ENCODE data around the gene SLC44A2. TPM values are rescaled to one million over a fixed set of nuclear protein-coding genes. Genes with fewer than 3 reads are reported as not detected.

SLC44A2 gene
- total RNA-seq, 3 donors from 2014 or later = 90.0 to 179 (median 116) TPM

DNA sequence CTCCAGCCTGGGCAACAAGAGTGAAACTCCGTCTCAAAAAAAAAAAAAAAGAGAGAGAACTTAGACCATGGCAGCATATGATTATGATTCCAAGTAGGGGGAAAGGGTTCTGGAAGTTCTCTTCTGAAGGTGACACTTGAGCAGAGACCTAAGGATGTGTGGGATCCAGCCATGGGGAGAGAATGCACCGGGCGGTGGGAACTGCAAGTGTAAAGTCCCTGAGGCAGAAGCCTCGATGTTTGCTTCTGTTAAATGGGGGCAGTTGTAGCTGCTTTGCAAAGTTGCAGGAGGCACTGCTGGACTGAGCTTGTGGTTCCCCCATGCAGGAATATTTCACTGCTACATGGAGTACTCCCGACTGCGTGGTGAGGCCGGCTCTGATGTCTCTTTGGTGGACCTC is 9.1 kb downstream of the SLC44A2 start:
- TF ChIP-seq, protein P1, sequence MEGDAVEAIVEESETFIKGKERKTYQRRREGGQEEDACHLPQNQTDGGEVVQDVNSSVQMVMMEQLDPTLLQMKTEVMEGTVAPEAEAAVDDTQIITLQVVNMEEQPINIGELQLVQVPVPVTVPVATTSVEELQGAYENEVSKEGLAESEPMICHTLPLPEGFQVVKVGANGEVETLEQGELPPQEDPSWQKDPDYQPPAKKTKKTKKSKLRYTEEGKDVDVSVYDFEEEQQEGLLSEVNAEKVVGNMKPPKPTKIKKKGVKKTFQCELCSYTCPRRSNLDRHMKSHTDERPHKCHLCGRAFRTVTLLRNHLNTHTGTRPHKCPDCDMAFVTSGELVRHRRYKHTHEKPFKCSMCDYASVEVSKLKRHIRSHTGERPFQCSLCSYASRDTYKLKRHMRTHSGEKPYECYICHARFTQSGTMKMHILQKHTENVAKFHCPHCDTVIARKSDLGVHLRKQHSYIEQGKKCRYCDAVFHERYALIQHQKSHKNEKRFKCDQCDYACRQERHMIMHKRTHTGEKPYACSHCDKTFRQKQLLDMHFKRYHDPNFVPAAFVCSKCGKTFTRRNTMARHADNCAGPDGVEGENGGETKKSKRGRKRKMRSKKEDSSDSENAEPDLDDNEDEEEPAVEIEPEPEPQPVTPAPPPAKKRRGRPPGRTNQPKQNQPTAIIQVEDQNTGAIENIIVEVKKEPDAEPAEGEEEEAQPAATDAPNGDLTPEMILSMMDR (IDR thresholded peaks at IDR 0.05) = no peak
- Histone ChIP-seq H3K9me3 (no peaks in the 10 kb centered on the region), H3K36me3 (ENCODE audit: low read depth) (peaks cover 10% of the 10 kb centered on the region), H3K4me1 (ENCODE audit: low read depth) (no peaks in the 10 kb centered on the region), H3K4me3 (no peak overlapping the region)
- DNase-seq (no peak), ATAC-seq (no peak)
- intact Hi-C loops (cut with DNase I, micrococcal nuclease) = no loop called here

DNA sequence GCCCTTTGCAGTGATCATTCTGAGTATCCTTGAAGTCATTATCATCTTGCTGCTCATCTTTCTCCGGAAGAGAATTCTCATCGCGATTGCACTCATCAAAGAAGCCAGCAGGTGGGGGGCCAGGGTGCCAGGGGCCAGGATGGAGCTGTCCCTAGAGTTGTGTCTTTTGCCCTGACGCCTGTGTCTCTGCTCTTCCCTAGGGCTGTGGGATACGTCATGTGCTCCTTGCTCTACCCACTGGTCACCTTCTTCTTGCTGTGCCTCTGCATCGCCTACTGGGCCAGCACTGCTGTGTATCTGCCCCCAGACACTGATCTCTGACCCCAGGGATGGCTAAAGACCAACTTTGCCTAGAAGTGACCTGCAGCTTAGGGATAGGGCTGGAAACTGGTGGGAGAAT is 9.6 kb downstream of the SLC44A2 start:
- ATAC-seq (no peak), DNase-seq (no peak)
- TF ChIP-seq, protein P1 (IDR thresholded peaks at IDR 0.05) = no peak
- intact Hi-C loops (cut with DNase I, micrococcal nuclease) = no loop called here
- no peaks in the 10 kb centered on the region for H3K9me3 ChIP-seq
- H3K4me1 ChIP-seq (ENCODE audit: low read depth) = peaks cover under 1% of the 10 kb centered on the region
- H3K4me3 ChIP-seq = no peak overlapping the region
- peaks cover 10% of the 10 kb centered on the region for H3K36me3 ChIP-seq (ENCODE audit: low read depth)

DNA sequence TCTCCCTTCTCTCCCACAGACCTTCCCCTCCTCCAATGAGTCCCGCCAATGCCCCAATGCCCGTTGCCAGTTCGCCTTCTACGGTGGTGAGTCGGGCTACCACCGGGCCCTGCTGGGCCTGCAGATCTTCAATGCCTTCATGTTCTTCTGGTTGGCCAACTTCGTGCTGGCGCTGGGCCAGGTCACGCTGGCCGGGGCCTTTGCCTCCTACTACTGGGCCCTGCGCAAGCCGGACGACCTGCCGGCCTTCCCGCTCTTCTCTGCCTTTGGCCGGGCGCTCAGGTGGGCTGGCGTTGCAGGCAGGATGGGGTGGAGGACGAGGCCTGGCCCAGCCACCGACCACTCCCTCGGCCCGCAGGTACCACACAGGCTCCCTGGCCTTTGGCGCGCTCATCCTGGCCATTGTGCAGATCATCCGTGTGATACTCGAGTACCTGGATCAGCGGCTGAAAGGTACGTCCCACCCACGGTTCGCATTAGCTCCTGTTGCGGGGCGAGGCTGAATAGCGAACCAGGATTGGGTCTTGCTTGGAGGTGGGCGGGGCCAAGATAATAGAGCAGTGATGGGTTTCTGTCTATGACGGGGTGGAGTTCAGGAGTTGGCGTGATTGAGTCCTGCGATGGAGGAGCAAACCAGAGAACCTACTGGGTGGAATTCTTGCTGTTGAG is 11.1 kb downstream of the SLC44A2 start:
- Histone ChIP-seq H3K36me3 (ENCODE audit: low read depth) (peaks cover 6% of the 10 kb centered on the region), H3K4me1 (ENCODE audit: low read depth) (peaks cover 3% of the 10 kb centered on the region), H3K4me3 (no peak overlapping the region), H3K9me3 (no peaks in the 10 kb centered on the region)
- TF ChIP-seq, protein P1 (IDR thresholded peaks at IDR 0.05) = no peak
- DNase-seq (no peak), ATAC-seq (no peak)
- intact Hi-C loops (cut with DNase I, micrococcal nuclease) = no loop called here

DNA sequence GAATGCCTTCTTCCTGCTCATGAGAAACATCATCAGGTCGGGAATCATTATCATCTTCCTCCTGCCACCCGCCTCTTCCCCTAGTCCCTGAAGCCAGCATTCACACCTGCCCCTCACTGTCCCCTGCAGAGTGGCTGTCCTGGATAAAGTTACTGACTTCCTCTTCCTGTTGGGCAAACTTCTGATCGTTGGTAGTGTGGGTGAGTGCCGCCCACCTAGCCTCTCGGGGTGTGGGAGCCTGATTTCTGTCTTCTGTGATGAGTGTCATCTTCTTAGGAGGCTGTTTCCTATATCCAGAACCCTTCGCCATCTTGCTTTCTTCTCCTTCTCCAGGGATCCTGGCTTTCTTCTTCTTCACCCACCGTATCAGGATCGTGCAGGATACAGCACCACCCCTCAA is 12.5 kb downstream of the SLC44A2 start:
- H3K36me3 ChIP-seq (ENCODE audit: low read depth) = peaks cover 4% of the 10 kb centered on the region
- H3K4me3 ChIP-seq = no peak overlapping the region
- DNase-seq (no peak), ATAC-seq (no peak)
- TF ChIP-seq, protein P1 (IDR thresholded peaks at IDR 0.05) = no peak
- peaks cover 3% of the 10 kb centered on the region for H3K4me1 ChIP-seq (ENCODE audit: low read depth)
- no peaks in the 10 kb centered on the region for H3K9me3 ChIP-seq
- intact Hi-C loops (cut with DNase I, micrococcal nuclease) = no loop called here

DNA sequence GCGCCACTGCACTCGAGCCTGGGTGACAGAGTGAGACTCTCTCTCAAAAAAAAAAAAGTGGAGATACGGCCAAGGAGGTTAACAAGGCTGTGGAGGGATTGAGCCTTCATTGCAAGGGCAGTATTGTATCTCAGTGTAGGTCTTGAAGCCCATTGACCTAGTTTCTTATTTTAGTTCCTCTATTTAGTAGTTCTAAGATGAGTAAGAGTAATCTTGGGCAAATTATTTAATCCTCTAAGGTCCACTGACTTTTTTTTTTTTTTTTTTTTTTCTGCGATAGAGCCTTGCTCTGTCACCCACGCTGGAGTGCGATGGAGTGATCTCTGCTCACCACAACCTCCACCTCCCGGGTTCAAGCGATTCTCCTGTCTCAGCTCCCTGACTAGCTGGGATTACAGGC is 14.5 kb downstream of the SLC44A2 start:
- TF ChIP-seq, protein P1 (IDR thresholded peaks at IDR 0.05) = no peak
- Histone ChIP-seq H3K4me3 (no peak overlapping the region), H3K4me1 (ENCODE audit: low read depth) (peaks cover 5% of the 10 kb centered on the region), H3K9me3 (no peaks in the 10 kb centered on the region), H3K36me3 (ENCODE audit: low read depth) (peaks cover 4% of the 10 kb centered on the region)
- ATAC-seq (no peak), DNase-seq (no peak)
- intact Hi-C loops (cut with DNase I, micrococcal nuclease) = loop anchor here (5.0 kb wide), 1 partner anchor 58 kb away; no protein-coding TSS in a partner anchor
